K562 (cell line): Measurements from ENCODE around the gene BRSK1. TPM values are rescaled to one million over a fixed set of nuclear protein-coding genes. Genes with fewer than 3 reads are reported as not detected.

Source experiments
- ARID1B ChIP-seq: fragments of 450-650 bp; IDR thresholded peaks from 2 replicates; pipeline ENCODE4 v1.6.1; 2016; ENCODE audit warnings: antibody characterized with exemption, mild to moderate bottlenecking, inconsistent platforms
- ETV5 ChIP-seq: sonication (generic); formaldehyde crosslinking; IDR thresholded peaks from 2 replicates; pipeline ENCODE4 v1.4.0; 2020; ENCODE audit warnings: low read depth, mild to moderate bottlenecking, missing genetic modification reagents
- KDM5B ChIP-seq: fragments of 200-600 bp; sonication (generic); IDR thresholded peaks from 2 replicates; pipeline ENCODE4 v1.6.1; 2012; ENCODE audit warnings: low read depth, mild to moderate bottlenecking, moderate library complexity, low read length, control low read depth, inconsistent platforms; ENCODE audit not compliant: insufficient replicate concordance
- MBD1 ChIP-seq: fragments of 250-450 bp; sonication (Bioruptor Pico); IDR thresholded peaks from 2 replicates; pipeline ENCODE4 v1.8.0; 2022; ENCODE audit warnings: inconsistent platforms
- TEAD1 ChIP-seq, 2 experiments: fragments of 450-650 bp in 1 of 2; sonication (generic) in 1 of 2; formaldehyde crosslinking; IDR thresholded peaks; 2 replicates each; pipeline versions ENCODE4 v1.4.0 to v1.8.0; 2020 to 2022; ENCODE audit warnings: mild to moderate bottlenecking in 2 of 2, missing genetic modification reagents in 1 of 2
- WHSC1 ChIP-seq: IDR thresholded peaks from one replicate; pipeline ENCODE4 v1.6.1; 2012; ENCODE audit warnings: low read length, control low read depth, inconsistent platforms
- ZNF175 ChIP-seq: fragments of 200-800 bp; sonication (Bioruptor generic); IDR thresholded peaks from 2 replicates; pipeline ENCODE4 v1.6.1; 2016; ENCODE audit warnings: low read depth, mild to moderate bottlenecking, missing genetic modification characterization, missing compliant biosample characterization
- ZNF609 ChIP-seq: sonication (generic); formaldehyde crosslinking; IDR thresholded peaks from 2 replicates; pipeline ENCODE4 v1.8.1; 2023; ENCODE audit warnings: missing genetic modification reagents, mild to moderate bottlenecking, borderline replicate concordance
- ZNF639 ChIP-seq, 2 experiments: fragments of 200-800 bp in 1 of 2; sonication (Bioruptor generic) in 1 of 2; sonication (generic) in 1 of 2; formaldehyde crosslinking in 1 of 2; IDR thresholded peaks in 1 of 2; conservative IDR thresholded peaks in 1 of 2; 2 replicates each; pipeline versions ENCODE4 v1.5.0 to v1.6.1; 2016 to 2020; ENCODE audit warnings: missing compliant biosample characterization in 1 of 2, missing genetic modification characterization in 1 of 2, missing genetic modification reagents in 1 of 2
- polyA plus RNA-seq, 8 experiments: library from polyadenylated mRNA; depleted of rRNA in 4 of 8; stranded (reverse) in 5 of 8; unstranded in 3 of 8; fragments of >200 nt; fragmentation: Nextera tagmentation in 2 of 8; fragmentation: Illumina TruSeq in 1 of 8; extraction: Ambion mirVana in 2 of 8; extraction: Trizol in 1 of 8; gene quantifications; 2 replicates each; pipeline versions ENCODE4 v1.2.1 to v1.2.3, GENCODE V29; 2011 to 2014; ENCODE audit warnings: inconsistent platforms in 1 of 8, missing spikeins in 1 of 8
- total RNA-seq, 7 experiments: library from RNA; depleted of rRNA in 6 of 7; stranded (reverse); fragments of >200 nt in 6 of 7; fragmentation: Illumina TruSeq in 2 of 7; extraction: Trizol in 2 of 7; gene quantifications; 2 replicates each; pipeline versions ENCODE4 v1.2.1 to v1.2.3, GENCODE V29; 2011 to 2021; ENCODE audit warnings: low replicate concordance in 1 of 7
- TF ChIP-seq, protein P1 (sequence below): sonication (generic); formaldehyde crosslinking; IDR thresholded peaks from 2 replicates; pipeline ENCODE4 v1.8.1; 2023; ENCODE audit warnings: mild to moderate bottlenecking, missing genetic modification reagents
- TF ChIP-seq, protein P2 (sequence below): fragments of 250-450 bp; sonication (Bioruptor Pico); IDR thresholded peaks from 2 replicates; pipeline ENCODE4 v1.8.0; 2022; ENCODE audit warnings: moderate library complexity, mild to moderate bottlenecking, inconsistent platforms

Gene BRSK1
- total and polyA plus RNA-seq, 9 of the 15 experiments (the other 6 are each of a cell fraction or from before 2014, with no cell fraction given) = 1.7 to 9.3 (median 3.8) TPM; not detected in 2

DNA sequence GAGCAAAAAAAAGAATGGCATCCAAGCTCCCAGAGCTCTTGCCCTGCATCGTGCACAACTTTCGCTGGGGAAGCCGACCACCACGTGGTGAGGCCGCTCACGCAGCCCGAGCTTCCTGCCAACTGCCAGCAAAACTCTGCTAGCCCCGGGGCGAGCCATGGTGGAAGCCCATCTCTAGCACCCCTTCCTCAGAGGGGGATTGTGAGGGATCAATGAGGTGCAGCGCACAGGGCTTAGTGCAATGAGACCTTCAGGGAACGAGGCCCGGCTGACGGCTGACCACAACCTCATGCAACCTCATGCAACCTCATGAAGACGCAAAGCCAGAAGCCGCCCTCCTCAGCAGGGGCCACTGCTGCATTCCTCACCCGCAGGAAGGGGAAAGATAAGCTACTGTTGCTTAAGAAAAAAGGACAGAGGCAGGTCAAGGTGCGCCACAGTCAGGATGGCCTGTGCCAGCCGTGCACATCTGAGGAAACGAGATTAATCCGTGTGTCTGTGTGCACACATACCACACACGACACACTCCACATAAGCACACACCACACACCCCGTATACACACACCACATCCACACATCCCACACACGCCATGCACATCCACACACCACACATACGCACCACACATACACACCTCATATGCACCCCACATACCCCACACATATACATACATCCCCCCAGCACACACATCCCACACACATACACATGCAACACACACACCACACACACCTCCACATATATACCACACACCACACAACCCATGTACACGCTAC, 13.4 kb upstream of the BRSK1 start (continued):
- TF ChIP-seq MBD1 (CRISPR knock-in tag) (peak; percentile 79; the same call in 1 of the 2 replicates), ZNF175 (peak; percentile 89), ETV5 (CRISPR knock-in tag) (no peak), KDM5B (no peak), TEAD1 (CRISPR knock-in tag; IDR thresholded peaks at IDR 0.05) (peak; percentile 8 to 97; a peak in 2 of 4 replicates), WHSC1 (no peak), ZNF639 (CRISPR knock-in tag; conservative IDR thresholded peaks at IDR 0.05 in 1 of 2, IDR thresholded peaks at IDR 0.05 in 1 of 2) (no peak), ARID1B (peak; percentile 78), ZNF609 (CRISPR knock-in tag) (0 out of 2 replicates have a peak, but pooled peaks have one; percentile 37)
- TF ChIP-seq, protein P1, sequence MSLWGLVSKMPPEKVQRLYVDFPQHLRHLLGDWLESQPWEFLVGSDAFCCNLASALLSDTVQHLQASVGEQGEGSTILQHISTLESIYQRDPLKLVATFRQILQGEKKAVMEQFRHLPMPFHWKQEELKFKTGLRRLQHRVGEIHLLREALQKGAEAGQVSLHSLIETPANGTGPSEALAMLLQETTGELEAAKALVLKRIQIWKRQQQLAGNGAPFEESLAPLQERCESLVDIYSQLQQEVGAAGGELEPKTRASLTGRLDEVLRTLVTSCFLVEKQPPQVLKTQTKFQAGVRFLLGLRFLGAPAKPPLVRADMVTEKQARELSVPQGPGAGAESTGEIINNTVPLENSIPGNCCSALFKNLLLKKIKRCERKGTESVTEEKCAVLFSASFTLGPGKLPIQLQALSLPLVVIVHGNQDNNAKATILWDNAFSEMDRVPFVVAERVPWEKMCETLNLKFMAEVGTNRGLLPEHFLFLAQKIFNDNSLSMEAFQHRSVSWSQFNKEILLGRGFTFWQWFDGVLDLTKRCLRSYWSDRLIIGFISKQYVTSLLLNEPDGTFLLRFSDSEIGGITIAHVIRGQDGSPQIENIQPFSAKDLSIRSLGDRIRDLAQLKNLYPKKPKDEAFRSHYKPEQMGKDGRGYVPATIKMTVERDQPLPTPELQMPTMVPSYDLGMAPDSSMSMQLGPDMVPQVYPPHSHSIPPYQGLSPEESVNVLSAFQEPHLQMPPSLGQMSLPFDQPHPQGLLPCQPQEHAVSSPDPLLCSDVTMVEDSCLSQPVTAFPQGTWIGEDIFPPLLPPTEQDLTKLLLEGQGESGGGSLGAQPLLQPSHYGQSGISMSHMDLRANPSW (CRISPR knock-in tag) = no peak
- TF ChIP-seq, protein P2, sequence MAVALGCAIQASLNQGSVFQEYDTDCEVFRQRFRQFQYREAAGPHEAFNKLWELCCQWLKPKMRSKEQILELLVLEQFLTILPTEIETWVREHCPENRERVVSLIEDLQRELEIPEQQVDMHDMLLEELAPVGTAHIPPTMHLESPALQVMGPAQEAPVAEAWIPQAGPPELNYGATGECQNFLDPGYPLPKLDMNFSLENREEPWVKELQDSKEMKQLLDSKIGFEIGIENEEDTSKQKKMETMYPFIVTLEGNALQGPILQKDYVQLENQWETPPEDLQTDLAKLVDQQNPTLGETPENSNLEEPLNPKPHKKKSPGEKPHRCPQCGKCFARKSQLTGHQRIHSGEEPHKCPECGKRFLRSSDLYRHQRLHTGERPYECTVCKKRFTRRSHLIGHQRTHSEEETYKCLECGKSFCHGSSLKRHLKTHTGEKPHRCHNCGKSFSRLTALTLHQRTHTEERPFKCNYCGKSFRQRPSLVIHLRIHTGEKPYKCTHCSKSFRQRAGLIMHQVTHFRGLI (CRISPR knock-in tag) = 0 out of 2 replicates have a peak, but pooled peaks have one; percentile 33
